ENCODE data around the gene ERICH6.
"Not testable (repeated sequence)": the region's sequence is repeated elsewhere in the genome, so short reads cannot be mapped to it uniquely, and the experiment has no call there.

The ERICH6 gene

DNA sequence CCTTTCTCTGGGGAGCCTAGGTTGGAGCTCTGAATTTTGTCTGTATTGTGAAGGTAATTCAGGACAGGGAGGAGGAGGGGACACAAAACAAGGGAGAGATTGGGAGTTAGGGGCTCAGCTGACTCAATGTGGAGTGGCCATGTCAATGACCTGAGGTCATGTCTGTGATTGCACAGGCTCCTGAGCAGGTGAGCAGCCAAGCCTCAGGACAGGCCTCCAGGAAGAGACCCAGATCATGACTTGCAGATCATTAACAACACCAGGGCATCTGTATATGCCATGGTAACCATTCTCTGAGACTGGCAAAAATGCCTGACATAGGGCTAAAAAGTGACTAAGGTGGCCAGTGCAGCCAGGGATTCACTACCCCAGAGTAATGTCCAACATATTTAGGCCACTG lies 20.9 kb downstream of the ERICH6 start:
- in situ Hi-C loops (cut with MboI; ENCODE audit: low sequenced_read_pairs), result no loop called here

DNA sequence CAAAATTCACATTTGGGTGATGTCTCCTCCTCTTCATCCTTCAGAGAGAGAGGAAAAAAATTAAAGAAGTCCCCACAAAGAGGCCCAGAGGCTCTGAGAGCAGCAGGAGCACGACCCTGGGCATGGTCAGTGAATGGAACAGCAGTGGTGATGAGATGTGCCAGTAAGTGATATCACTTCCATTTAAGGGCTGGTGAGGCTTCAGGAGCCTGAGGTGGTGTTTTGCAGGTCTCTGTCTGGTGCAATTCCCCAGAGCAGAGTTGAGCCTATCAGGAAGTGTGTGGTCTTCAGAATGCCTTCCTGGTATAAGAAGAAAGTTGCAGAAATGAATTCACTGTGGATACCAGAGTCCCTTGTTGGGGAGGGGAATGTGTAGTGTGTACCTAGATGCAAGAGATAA lies 21.4 kb downstream of the ERICH6 start:
- in situ Hi-C loops (cut with MboI; ENCODE audit: low sequenced_read_pairs), result no loop called here

DNA sequence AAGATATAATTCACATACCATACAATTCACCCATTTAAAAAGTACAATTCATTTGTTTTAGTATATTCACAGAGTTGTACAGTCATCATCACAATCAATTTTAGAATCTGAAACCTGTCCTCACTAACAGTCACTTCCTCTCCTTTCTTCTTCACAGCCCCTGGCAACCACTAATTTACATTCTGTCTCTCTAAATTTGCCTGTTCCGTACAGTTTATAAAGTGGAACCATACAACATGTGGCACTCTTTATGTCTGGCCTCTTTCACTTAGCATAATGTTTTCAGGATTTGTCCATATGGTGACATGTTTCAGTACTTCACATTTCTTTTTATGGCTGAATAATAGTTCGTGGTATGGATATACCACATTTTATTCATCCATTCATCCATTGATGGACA lies 22.7 kb downstream of the ERICH6 start:
- in situ Hi-C loops (cut with MboI; ENCODE audit: low sequenced_read_pairs), result no loop called here

DNA sequence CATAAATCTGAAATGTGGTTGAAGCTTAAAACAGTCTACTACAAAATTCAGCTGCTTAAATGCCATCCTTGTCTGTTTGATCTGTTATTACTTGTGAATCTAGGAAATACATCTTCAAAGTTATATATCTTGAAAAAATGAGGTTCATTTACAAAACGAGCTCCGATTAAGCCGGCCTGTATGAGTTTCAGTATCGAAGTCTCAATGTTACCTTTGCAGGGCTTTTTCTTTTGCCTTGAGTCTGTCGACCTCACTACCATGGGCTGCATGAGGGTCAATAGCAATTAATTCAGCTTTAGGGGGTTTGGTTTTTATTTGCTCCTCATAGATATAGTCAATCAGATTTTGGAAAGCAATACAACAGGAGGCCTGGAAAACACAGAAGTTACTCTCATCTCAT lies 23.2 kb downstream of the ERICH6 start:
- in situ Hi-C loops (cut with MboI; ENCODE audit: low sequenced_read_pairs), result no loop called here

DNA sequence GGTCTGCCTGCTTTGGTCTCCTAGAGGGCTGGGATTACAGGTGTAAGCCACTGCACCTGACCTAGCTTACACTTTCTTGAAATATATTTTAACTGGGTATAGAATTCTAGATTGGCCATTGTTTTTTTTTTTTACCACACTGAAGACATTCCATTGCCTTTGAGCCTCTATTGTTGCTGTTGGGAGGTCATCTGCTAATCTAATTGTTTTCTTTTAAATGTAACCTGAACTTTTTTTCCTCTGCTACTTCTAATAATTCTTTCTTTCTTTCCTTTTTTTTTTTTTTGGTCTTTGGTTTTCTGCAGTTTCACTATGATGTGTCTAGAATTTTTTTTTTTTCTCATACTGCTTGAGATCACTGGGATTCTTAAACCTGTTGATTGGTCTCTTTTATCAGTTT lies 28.1 kb downstream of the ERICH6 start:
- in situ Hi-C loops (cut with MboI; ENCODE audit: low sequenced_read_pairs), result no loop called here

DNA sequence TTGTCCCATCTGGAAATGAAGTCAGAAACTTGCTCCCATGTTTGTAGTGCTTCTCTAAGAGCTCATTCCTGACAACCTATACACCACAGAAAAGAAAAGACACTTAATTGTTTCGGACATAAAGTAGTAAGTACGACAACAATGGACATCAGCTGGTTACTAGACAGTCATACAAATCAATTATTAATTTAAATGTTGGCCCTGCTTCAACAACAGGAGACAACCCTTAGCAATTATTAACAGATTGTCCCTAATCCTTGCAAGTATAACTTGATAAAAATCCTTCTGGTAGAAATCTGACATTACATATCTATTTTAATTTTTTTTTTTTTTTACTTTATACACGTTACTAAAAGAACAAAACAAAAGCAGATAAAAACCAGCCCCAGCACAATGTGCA lies 29.8 kb downstream of the ERICH6 start:
- in situ Hi-C loops (cut with MboI; ENCODE audit: low sequenced_read_pairs), result no loop called here

DNA sequence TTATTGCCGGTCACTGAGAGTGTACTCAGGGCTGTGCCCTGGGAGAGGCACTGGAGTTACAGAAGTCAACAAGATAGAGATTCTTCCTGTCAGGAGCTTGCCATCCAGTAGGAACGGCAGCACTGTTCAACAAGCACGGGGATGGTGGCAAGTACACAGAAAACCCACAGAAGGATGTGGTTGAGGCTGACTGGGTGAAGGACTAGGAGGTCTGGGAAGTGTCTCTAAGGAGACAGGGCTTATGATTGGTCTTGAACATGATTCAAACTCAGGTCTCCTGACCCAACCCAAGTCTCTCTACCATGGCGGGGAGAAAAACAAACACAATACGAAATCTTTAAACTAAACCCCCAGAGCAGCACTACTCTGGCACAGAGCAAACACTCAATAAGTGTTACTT lies 37.6 kb downstream of the ERICH6 start:
- in situ Hi-C loops (cut with MboI; ENCODE audit: low sequenced_read_pairs), result no loop called here

DNA sequence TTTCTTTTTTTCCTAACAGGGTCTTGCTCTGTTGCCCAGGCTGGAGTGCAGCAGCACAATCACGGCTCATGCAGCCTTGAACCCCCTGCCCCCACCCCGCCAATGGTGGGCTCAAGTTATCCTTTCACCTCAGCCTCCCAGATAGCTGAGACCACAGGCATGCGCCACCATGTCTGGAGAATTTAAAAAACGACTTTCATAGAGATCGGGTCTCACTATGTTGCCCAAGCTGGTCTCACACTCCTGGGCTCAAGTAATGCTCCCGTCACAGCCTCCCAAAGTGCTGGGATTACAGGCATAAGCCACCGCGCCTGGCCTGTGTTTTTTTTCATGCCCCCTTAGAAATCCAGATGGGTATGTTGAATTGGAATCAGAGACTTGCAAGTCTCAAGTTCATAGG lies 40.3 kb downstream of the ERICH6 start:
- in situ Hi-C loops (cut with MboI; ENCODE audit: low sequenced_read_pairs), result no loop called here

DNA sequence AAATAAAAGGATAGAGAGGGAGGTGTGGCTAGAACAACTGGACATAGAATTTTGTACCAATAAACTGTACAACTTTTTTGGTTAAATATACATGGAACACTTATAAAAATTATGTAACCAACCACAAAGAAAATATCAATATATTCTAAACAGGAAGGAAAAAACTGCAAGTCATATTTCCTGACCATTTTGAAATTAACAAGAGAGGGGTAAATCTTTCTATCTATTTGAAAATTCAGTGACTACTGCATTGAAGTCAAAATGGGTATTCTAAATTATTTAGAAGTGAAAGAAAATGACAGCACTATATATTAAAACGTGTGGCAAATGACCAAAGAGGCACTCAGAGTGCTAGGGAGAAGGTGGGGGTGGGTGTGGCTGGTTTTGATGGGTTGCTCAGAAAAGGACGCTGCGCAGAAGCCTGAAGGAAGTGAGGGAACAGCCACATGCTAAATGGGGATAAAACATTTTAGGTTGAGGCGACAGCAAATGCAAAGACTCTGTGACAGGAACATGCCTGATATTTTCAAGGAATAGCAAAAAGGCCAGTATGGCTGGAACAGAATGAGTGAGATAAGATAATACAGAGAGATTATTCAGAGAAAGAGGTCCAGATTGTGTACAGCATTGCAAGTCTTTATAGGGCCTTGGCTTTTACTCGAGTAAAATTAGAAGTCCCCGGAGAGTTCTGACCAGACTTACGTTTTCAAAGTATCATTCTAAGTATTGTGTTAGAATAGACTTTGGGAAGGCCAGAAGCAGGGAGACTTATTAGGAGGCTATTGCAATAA lies 41.1 kb downstream of the ERICH6 start:
- in situ Hi-C loops (cut with MboI; ENCODE audit: low sequenced_read_pairs), result no loop called here

DNA sequence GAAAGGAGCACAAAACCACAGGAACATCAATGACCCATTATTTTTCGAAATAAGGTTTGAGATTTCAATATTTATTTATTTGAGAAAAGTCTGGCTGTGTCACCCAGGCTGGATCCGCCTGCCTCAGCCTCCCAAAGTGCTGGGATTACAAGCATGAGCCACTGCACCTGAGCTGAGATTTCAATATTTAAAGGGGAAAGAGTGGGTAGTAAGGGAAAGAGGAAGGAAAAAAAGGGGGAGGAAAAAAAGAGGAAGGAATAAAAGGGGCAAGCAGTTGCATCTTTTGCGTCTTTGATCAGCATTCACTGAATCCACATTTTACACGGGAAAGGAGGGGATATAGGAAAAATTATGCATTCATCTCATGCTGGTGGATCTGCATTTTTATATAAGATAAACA lies 47.4 kb downstream of the ERICH6 start:
- in situ Hi-C loops (cut with MboI; ENCODE audit: low sequenced_read_pairs), result no loop called here

DNA sequence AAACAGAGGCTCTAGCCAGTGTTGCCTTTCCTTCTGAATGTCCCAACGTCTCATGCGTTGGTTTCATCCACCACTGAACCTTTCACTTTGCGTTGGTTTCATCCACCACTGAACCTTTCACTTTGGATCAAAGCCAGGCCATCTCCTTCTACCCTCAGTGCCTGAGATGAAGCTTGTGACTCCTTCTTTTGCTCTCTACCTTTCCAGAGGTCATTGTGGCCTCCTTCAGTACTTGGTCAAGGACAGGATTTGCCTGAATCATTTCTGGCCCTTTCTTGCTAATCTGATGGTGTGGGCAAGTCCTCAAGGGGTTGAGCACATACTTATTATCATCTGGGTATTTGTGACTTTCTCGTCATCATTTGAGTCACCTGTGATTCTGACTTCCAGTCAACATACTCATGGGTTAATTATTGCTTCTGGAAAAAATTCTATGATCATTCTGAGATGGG lies 50.6 kb downstream of the ERICH6 start:
- in situ Hi-C loops (cut with MboI; ENCODE audit: low sequenced_read_pairs), result no loop called here

DNA sequence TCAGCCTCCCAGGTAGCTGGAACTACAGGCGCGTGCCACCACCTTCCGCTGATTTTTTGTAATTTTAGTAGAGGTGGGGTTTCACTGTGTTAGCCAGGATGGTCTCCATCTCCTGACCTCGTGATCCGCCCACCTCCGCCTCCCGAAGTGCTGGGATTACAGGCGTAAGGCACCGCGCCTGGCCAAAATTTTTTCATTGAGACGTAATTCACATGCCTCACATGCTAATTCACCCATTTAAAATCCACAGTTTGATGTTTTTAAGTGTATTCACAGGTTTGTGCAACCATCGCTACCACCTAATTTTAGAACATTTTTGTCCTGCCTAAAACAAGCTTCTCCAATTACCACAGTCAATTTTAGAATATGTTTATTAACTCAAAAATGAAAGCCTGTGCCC lies 63.5 kb downstream of the ERICH6 start:
- in situ Hi-C loops (cut with MboI; ENCODE audit: low sequenced_read_pairs), result no loop called here

DNA sequence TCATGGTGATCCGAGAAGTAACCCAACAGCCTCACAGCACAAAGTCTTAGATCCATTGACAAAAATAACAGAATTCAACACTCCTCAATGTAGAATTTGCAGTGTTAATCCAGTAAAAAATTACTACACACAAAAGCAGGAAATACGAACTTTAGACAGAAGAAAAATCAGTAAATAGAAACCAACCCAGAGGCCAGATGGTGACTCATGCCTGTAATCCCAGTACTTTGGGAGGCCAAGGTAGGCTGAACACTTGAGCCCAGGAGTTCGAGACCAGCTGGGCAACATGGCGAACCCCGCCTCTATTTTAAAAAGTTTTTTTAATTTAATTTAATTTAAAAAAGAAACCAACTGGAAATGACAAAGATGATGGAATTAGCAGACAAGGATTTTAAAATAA lies 64.5 kb downstream of the ERICH6 start:
- in situ Hi-C loops (cut with MboI; ENCODE audit: low sequenced_read_pairs), result no loop called here

DNA sequence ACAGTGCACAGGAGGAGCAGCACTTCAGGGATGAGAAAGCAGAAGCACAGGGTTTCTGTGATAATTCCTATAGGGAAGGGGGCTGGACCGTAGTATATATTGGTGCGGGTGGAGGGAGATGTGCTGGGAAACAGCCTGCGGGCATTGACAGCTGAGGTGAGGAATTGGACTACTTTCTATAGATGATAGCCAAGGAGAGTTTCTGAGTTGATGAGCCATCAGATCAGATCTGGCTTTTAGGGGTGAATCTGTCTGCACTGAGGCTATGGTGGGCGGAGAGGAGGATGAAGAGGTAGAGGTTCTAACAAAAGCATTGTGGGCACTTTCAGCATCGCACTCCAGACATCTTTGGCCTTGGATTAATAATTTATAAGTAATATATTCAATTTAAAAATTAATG lies 67.5 kb downstream of the ERICH6 start:
- in situ Hi-C loops (cut with MboI; ENCODE audit: low sequenced_read_pairs), result no loop called here

DNA sequence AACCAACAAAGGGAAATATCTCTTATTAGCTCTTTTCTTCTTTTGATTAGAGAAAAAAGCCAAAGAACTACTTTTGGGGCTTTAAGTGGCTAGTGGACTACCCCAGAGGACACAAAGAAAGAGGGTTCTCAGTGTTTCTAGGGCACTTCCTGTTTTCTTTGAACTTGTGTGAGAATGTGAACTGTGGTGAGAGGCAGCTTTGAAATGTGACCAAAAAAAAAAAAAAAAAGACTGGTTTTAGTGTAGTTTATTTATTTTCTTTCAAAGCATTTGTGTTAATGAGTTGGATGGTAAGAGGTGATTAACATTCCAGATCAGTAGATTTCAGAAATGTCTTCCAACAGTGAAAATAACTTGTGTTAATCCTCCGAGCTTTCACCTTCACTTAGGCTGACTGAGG lies 68.2 kb downstream of the ERICH6 start:
- in situ Hi-C loops (cut with MboI; ENCODE audit: low sequenced_read_pairs), result no loop called here

DNA sequence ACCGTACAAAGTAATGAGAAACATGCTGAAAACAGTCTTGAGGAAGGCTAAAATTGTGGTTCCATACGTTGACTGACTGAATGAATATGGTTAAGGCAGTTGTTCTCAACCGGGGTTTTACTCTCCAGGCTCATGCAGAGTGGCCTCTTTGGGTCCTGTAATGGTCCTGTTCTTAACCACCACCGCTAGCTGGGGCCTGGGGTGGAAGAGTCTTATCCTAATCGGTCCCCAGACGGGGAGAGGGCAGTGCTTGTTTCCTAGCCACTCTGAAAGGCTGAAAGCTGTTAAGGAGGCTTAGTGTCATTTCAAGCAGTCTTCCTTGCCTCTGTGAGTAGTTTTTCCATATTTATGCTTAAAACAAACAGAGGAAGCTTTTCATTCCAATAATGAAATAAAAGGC lies 68.6 kb downstream of the ERICH6 start:
- in situ Hi-C loops (cut with MboI; ENCODE audit: low sequenced_read_pairs), result no loop called here

DNA sequence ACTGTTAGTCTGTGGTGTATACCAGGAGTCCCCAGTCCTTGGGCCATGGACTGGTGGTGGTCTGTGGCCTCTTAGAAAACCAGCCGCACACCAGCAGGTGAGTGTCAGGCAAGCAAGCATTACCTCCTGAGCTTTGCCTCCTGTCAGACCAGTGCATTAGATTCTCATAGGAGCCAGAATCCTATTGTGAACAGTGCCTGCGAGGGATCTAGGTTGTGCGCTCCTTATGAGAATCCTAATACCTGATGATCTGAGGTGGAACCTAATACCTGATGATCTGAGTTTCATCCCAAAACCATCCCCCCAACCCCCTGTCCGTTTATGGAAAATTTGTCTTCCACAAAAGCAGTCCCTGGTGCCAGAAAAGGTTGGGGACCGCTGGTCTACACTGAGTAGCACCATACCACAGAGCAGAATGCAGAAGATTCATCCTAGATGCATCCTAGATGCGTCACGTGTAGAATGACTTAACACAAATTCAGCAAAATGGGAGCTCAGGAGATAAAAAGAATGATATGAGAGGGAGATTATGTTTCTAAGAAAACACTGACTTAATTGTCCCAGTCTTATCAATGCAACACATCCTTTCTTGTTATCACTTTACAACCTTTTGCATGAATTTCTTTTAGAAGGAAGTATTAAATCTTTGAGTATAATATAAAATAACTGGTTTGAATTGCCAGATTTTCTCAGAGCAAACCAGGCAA lies 72.1 kb downstream of the ERICH6 start:
- in situ Hi-C loops (cut with MboI; ENCODE audit: low sequenced_read_pairs), result no loop called here

DNA sequence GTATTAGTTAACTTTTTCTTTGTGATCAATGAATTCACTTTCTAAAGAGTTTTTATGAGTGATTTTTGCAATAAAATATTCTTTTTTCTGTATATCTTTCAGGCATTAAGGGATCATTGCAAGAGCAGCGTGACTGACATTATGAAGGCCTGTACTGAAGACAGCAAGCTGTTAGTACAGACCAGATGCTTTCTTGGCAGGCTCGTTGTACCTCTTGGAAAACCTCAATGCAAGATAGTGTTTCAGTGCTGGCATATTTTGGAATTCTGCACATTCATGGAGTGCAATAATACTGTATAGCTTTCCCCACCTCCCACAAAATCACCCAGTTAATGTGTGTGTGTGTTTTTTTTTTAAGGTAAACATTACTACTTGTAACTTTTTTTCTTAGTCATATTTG lies 76.2 kb downstream of the ERICH6 start:
- in situ Hi-C loops (cut with MboI; ENCODE audit: low sequenced_read_pairs), result no loop called here

DNA sequence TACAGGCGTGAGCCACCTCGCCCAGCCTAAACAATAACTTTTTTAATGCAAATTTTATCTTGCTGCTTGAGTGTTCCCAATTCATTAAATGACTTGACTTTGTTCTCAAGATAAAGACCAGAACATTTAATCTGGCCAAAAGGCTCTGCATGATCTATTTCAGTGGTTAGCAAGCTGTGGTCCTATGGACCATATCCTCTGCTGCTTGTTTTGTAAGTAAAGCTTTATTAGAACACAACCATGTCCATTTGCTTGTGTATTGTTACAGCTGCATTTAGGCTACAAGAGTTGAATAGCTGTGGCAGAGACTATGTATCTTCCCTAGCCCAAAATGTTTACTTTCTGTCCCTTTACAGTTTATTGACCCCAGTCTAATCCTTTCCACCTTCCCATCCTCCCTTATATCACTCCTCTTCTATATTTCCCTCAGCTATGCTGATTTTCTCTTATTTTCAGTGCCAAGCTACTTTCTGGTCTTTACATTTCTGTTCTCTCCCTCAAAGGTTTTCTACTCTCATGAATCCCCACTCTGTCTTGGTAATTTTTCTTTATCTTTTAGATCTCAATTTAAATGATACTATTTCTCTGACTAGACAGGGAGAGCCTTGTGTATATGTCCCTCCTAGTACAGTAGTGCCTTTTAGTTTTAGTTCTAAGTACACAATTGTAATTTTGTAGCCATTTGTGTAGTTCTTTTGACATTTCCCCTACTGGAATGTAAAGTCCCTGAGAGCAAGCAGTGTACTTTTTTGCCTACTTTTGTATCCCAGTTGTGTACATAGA lies 77.4 kb downstream of the ERICH6 start:
- in situ Hi-C loops (cut with MboI; ENCODE audit: low sequenced_read_pairs), result no loop called here

DNA sequence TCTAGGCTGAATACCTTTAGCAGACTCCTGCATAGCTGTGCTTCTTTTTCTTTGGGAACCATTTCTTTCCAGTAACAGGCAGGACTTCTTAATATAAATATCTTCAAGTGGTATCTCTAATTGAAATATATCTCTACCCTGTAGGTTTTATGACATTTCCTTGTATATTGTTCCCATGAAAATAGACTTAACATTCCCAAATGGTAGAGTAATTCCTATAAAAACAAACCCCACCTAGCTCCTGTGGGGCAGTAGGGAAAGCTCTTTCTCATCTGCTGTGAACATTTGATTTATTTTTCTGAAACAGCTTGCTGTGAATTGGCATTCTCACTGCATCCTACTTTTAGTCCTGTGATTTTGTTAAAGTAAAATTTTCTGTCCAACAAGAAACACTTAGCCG lies 79.8 kb downstream of the ERICH6 start:
- in situ Hi-C loops (cut with MboI; ENCODE audit: low sequenced_read_pairs), result no loop called here

DNA sequence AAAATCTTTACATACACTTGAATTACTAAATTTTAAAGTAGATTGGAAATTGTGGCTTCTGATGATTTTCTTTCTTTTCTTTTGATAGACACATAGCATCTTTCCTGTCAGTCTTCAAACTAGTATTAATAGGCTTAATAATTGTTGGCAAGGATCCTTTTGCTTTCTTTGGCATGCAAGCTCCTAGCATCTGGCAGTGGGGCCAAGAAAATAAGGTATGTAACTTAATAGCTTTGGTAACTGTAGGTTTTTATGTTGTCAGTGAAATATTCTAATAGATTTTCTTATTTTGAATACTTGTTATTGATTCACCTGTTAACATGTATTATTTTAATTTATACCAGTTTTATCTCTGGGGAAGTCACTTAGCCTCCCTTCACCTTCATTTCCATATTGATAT lies 80.8 kb downstream of the ERICH6 start:
- in situ Hi-C loops (cut with MboI; ENCODE audit: low sequenced_read_pairs), result not testable (repeated sequence)
